GM18858 (cell line): Measurements from ENCODE around the gene COPS2.
"Not testable (repeated sequence)": the region's sequence is repeated elsewhere in the genome, so short reads cannot be mapped to it uniquely, and the experiment has no call there.

Source experiments
- ATAC-seq: cut with Tn5 transposase; IDR thresholded peaks from one replicate; pipeline ENCODE4 v1.9.1; 2021; ENCODE audit not compliant: unreplicated experiment

The COPS2 gene

GRCh38 chr15:49110158-49110944, 45.0 kb downstream of the COPS2 start:
- no peak for ATAC-seq

GRCh38 chr15:49103002-49103401, 52.4 kb downstream of the COPS2 start:
- no peak for ATAC-seq

GRCh38 chr15:49101536-49101935, 53.9 kb downstream of the COPS2 start:
- ATAC-seq: no peak

GRCh38 chr15:49096090-49096750, 59.2 kb downstream of the COPS2 start:
- ATAC-seq: no peak

- no peak for ATAC-seq
These were observed 60.5 kb downstream of the COPS2 start for GRCh38 chr15:49094923-49095322.

DNA sequence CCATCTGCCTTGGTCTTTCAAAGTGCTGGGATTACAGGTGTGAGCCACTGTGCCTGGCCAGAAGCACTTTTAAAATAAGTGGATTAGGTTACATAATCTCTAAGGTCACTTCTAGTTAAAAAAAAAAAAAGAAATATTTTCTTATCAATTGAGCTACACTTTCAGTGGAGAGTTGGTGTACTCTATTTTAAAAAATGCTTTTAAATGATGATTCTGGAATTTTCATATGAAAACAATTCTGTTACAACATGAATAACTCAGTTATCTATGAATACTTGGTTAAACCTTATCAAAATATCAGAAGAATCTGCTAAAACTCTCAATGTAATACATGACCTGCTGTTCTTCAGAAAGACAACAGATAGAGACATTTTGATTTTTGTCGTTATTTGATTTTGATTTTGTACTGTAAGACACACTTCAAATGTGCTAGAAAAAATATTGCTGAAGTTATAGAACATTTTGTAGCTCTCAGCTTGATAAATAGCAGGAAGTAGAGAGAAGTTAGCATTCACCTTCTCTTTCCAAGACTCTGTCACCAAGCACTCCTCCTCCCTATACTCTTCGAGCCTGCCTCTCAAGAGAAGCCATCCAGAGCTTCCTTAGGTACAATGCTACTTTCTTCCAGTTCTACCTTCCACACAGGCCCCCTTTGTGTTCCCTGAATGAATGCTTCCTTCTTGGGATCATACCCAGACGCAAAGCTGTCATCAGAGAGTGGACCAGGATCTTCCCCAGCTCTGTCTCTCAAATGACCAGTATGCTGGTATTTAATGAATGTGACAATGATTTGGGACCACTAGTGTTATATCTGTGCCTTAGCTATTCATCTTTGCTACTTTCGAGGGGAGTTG, 61.9 kb downstream of the COPS2 start:
- no peak for ATAC-seq

DNA sequence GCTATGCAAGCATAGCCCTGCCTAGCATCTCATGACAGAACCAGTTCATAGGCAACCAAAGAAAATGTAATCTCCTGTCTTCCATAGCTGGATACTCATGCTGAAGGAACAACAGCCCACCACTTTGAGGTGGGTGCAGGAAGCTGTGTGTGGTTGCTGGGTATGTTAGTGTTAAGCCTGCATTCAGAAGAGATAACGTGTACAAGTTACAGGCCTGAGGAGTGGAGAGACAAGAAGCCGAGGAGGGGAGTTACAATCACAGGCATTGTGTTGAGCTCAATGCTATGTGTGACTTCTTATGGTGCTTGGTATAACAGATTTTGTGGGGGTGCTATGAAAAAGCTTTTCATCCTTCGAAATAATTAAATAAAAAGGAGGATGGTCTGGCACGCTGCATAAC, 66.4 kb downstream of the COPS2 start:
- no peak for ATAC-seq

- ATAC-seq: no peak
These were observed 69.5 kb downstream of the COPS2 start for GRCh38 chr15:49085696-49086459.

DNA sequence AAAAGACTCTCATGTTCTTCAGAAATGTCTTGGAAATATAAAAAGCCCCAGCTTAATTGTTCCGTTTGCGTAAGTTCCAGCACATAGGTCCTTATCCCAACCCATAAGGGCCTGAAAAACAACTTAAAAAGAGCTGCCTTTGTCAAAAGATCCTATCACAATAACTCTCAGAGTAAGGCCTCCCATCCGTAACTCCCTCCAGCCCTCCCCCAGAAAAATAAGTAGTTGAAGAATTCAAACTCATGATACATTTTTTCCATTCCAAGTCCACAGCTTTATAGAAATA, 71.2 kb downstream of the COPS2 start:
- ATAC-seq: no peak

DNA sequence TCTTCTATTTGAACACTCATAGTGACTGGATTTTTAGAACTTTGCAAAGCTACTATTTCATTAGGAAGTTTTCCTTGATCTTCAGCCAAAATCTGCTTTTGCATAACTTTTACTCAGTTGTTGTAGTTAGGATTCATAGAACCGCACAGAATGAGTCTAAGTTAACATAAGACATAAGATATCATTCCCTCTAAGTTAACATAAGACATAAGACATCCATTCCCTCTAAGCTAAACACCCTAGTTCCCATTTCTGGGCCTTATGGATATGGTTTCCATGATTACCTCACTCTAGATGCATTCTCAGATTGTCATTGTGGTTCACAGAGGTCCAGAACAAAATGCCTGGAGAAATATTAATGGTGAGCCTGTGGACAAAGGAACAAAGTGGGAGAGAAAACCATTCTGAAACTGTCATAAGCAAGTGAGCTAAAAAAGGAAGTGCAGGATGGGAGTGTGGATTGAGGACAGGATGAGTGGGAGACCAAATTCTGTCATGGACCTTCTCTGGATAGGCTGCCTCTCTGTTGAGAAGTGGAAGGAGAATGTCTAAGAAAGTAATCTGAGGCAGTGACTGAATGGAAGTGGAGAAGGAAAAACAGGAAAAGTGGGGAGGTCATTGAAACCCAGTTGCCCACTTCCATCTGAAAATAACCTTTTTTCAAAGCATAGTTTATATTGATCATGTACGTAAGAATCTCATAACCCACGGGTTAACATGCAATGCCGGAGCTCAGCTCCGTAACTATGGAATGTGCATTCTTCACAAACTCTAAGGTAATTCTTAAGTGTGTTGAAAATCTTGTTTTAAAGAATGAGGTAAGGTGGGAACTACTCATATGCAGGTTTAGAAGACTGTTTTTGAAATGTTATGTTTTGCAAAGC, 71.8 kb downstream of the COPS2 start:
- no peak for ATAC-seq

- ATAC-seq: no peak
These were observed 72.4 kb downstream of the COPS2 start for GRCh38 chr15:49082960-49083359.

DNA sequence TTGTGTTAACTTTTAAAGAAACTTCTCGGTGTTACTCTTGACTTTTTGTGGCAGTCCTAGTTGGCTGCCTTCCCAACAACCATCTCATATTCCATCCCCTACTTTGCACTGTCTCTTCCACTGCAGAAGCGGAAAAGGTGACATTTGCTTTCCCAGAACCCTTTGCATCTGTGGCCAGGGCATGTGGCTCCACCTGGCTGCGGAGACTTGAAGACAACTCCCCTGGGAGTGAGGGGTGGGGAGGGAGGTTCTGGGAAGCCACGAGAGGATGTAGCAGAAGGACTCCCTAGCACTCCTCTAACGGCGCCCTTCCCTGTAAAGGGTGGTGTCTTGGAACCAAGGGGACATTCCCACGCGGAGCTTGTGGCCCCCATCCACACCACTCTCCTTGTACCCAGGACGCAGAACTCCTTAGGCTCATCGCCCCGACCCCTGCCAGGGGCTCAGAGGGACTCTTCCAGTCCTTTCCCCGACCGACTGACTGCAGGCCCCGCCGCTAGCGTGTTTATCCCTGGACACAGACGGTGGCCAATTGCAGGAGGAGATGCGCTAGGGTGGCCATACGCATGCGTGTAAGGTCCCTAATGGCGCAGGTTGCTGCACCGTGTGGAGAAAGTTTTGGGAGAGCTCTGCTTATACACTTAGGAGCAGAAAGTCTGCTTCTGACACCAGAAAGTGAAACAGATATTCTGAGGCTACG, 75.9 kb downstream of the COPS2 start:
- no peak for ATAC-seq

GRCh38 chr15:49075881-49076280, 79.5 kb downstream of the COPS2 start:
- ATAC-seq: no peak

DNA sequence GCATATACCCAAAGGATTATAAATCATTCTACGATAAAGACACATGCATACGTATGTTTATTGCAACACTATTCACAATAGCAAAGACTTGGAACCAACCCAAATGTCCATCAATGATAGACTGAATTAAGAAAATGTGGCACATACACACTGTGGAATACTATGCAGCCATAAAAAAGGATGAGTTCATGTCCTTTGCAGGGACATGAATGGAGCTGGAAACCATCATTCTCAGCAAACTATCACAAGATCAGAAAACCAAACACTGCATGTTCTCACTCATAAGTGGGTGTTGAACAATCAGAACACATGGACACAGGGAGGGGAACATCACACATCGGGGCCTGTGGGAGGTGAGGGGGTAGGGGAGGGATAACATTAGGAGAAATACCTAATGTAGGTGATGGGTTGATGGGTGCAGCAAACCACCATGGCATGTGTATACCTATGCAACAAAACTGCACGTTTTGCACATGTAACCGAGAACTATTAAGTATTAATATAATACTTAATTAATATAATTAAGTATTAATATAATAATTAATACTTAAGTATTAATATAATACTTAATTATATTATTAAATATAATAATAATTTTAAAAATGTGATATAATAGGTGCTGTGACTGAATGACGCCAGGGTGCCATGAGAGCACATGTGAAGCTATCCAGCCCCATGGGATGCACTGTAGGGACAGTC, 80.7 kb downstream of the COPS2 start:
- not testable (repeated sequence) for ATAC-seq
